Lower leg skin (tissue), 3 donors: Measurements from ENCODE around the gene GOLGA1.

Source experiments
- POLR2A ChIP-seq, 2 donors: fragments of 450-650 bp; IDR thresholded peaks; one replicate each; pipeline ENCODE4 v1.6.1; 2016 to 2017; ENCODE audit warnings: antibody characterized with exemption in 2 of 2, mild to moderate bottlenecking in 1 of 2, moderate library complexity in 1 of 2
- TF ChIP-seq, protein P1 (sequence below), 3 donors: fragments of 450-650 bp; IDR thresholded peaks; one replicate each; pipeline ENCODE4 v1.5.1; 2016; ENCODE audit warnings: antibody characterized with exemption in 3 of 3, mild to moderate bottlenecking in 3 of 3, moderate library complexity in 2 of 3

DNA sequence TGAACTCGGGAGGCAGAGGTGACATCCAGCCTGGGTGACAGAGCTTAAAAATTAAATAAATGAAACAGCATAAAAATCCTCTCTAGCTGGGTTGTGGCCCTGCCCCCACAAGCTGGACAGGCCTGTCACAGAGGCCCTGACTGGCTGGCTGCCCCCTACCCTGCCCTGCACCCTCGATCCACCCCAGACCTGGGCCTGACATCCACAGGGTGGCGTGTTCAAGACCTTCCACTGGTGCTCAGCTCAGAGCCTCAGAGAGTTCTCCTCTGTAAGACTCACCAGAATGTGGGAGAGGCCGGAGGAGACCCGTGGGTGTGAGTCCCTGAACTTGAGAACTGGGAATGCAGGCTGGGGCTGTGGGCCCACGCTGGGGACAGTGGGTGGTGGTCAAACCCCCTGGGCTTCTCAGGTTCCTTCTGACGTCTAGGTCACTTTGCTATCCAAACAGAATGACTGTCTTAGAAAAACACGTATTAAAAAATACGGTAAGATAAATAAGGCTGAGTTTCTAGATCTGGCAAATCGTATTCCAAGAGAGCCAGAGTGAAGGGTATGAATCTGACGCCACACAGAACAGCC, 97.3 kb downstream of the GOLGA1 start:
- TF ChIP-seq POLR2A (IDR thresholded peaks at IDR 0.05): no peak
- TF ChIP-seq, protein P1, sequence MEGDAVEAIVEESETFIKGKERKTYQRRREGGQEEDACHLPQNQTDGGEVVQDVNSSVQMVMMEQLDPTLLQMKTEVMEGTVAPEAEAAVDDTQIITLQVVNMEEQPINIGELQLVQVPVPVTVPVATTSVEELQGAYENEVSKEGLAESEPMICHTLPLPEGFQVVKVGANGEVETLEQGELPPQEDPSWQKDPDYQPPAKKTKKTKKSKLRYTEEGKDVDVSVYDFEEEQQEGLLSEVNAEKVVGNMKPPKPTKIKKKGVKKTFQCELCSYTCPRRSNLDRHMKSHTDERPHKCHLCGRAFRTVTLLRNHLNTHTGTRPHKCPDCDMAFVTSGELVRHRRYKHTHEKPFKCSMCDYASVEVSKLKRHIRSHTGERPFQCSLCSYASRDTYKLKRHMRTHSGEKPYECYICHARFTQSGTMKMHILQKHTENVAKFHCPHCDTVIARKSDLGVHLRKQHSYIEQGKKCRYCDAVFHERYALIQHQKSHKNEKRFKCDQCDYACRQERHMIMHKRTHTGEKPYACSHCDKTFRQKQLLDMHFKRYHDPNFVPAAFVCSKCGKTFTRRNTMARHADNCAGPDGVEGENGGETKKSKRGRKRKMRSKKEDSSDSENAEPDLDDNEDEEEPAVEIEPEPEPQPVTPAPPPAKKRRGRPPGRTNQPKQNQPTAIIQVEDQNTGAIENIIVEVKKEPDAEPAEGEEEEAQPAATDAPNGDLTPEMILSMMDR (IDR thresholded peaks at IDR 0.05): no peak
